Spleen (tissue), 11 donors: ENCODE data around the gene ZNF124. TPM values are rescaled to one million over a fixed set of nuclear protein-coding genes. Genes with fewer than 3 reads are reported as not detected.

Experiments
- DNase-seq: peaks from one replicate; pipeline ENCODE4 v3.0.0-alpha.2; 2020
- H3K27ac ChIP-seq, 8 donors: fragments of 200-600 bp; sonication (generic) in 7 of 8; 1 replicate in 4 of 8; 2 replicates in 4 of 8; pipeline versions ENCODE4 v1.5.0 to v1.8.0; 2016 to 2021; ENCODE audit warnings: inconsistent platforms in 4 of 8, mild to moderate bottlenecking in 4 of 8, moderate library complexity in 1 of 8
- H3K27me3 ChIP-seq, 7 donors: fragments of 200-600 bp; sonication (generic) in 6 of 7; replicated peaks in 1 of 7; 1 replicate in 4 of 7; 2 replicates in 3 of 7; pipeline versions ENCODE4 v1.5.0 to v1.8.0; 2016 to 2021; ENCODE audit warnings: inconsistent platforms in 3 of 7, mild to moderate bottlenecking in 1 of 7
- H3K36me3 ChIP-seq, 6 donors: fragments of 200-600 bp; sonication (generic) in 5 of 6; 1 replicate in 4 of 6; 2 replicates in 2 of 6; pipeline versions ENCODE4 v1.5.0 to v1.8.0; 2016 to 2021; ENCODE audit warnings: inconsistent platforms in 2 of 6
- H3K4me1 ChIP-seq, 6 donors: fragments of 200-600 bp; sonication (generic) in 5 of 6; 1 replicate in 3 of 6; 2 replicates in 3 of 6; pipeline versions ENCODE4 v1.5.0 to v1.8.0; 2016 to 2021; ENCODE audit warnings: inconsistent platforms in 3 of 6
- H3K4me3 ChIP-seq, 8 donors: fragments of 200-600 bp; sonication (generic) in 7 of 8; 1 replicate in 4 of 8; 2 replicates in 4 of 8; pipeline versions ENCODE4 v1.5.0 to v1.8.0; 2016 to 2021; ENCODE audit warnings: inconsistent platforms in 4 of 8, mild to moderate bottlenecking in 4 of 8, moderate library complexity in 2 of 8
- H3K9me3 ChIP-seq, 8 donors: fragments of 200-600 bp; sonication (generic) in 7 of 8; 1 replicate in 4 of 8; 2 replicates in 4 of 8; pipeline versions ENCODE4 v1.5.0 to v1.8.0; 2016 to 2021; ENCODE audit warnings: inconsistent platforms in 4 of 8
- POLR2A ChIP-seq, 3 donors: fragments of 450-650 bp; IDR thresholded peaks; one replicate each; pipeline ENCODE4 v1.5.1; 2017; ENCODE audit warnings: antibody characterized with exemption in 3 of 3, mild to moderate bottlenecking in 1 of 3
- POLR2AphosphoS5 ChIP-seq, 3 donors: sonication (generic); formaldehyde crosslinking; IDR thresholded peaks; one replicate each; pipeline ENCODE4 v1.5.1; 2017; ENCODE audit warnings: antibody characterized with exemption in 3 of 3
- WGBS, 5 donors: extraction: QIAGEN DNeasy Blood & Tissue Kit in 3 of 5; methylation state at CpG; one replicate each; pipeline versions ENCODE4 v1.1.5 to v1.1.7; 2013 to 2018; 5-methylcytosine and 5-hydroxymethylcytosine counted together
- intact Hi-C: fragments of 100-400 bp; cut with DNase I; formaldehyde crosslinking; loops from one replicate; pipeline ENCODE4 v1.15.0; 2023; ENCODE audit warnings: low total_unique reads
- polyA plus RNA-seq, 3 donors: library from polyadenylated mRNA; stranded (reverse); fragments of 200-250 nt; gene quantifications; one replicate each; pipeline ENCODE4 v1.2.1, GENCODE V29; 2013
- total RNA-seq, 7 donors: library from RNA; depleted of rRNA in 3 of 7; stranded (reverse); fragments of >200 nt in 3 of 7; fragmentation: NEBNext Ultra II Directional in 4 of 7; extraction: Animal tissue kit (Norgen Biotek cat#: 25700) in 4 of 7; gene quantifications; one replicate each; pipeline versions ENCODE4 v1.1.0 to v1.2.1, GENCODE V29; 2016 to 2021
- TF ChIP-seq, protein P1 (sequence below), 11 experiments: fragments of 200-600 bp in 7 of 11; fragments of 450-650 bp in 4 of 11; sonication (generic) in 4 of 11; IDR thresholded peaks in 8 of 11; conservative IDR thresholded peaks in 3 of 11; 1 replicate in 7 of 11; 2 replicates in 4 of 11; pipeline versions ENCODE4 v1.4.0 to v1.8.0; 2016 to 2021; ENCODE audit warnings: antibody characterized with exemption in 11 of 11, inconsistent platforms in 4 of 11, mild to moderate bottlenecking in 1 of 11
- donor health status: healthy with polysubstance abuse.
- donor health status: DM: no; HTN: no; CAD: no; lungs with moderate emphysema.
- donor health status: DM: no; HTN: no; CAD: no.
- donor health status: Bipolar disorder and iron deficiency.
- donor health status: healthy.
- donor health status: DM: no; HTN: no; CAD: no.
- donor health status: DM: yes; HTN: yes; CAD: no.

ZNF124 gene
- total and polyA plus RNA-seq, 10 donors: 2.7 to 44.5 (median 37.4) TPM

- H3K4me3 ChIP-seq: no peak overlapping the region
- no peak overlapping the region for H3K27ac ChIP-seq
- peaks cover 0 to 34% (median 10%) of the 10 kb centered on the region in 6 donors for H3K36me3 ChIP-seq
- no peaks in the 10 kb centered on the region for H3K4me1 ChIP-seq
- TF ChIP-seq POLR2AphosphoS5 (IDR thresholded peaks at IDR 0.05) (no peak), POLR2A (IDR thresholded peaks at IDR 0.05) (no peak)
- TF ChIP-seq, protein P1, sequence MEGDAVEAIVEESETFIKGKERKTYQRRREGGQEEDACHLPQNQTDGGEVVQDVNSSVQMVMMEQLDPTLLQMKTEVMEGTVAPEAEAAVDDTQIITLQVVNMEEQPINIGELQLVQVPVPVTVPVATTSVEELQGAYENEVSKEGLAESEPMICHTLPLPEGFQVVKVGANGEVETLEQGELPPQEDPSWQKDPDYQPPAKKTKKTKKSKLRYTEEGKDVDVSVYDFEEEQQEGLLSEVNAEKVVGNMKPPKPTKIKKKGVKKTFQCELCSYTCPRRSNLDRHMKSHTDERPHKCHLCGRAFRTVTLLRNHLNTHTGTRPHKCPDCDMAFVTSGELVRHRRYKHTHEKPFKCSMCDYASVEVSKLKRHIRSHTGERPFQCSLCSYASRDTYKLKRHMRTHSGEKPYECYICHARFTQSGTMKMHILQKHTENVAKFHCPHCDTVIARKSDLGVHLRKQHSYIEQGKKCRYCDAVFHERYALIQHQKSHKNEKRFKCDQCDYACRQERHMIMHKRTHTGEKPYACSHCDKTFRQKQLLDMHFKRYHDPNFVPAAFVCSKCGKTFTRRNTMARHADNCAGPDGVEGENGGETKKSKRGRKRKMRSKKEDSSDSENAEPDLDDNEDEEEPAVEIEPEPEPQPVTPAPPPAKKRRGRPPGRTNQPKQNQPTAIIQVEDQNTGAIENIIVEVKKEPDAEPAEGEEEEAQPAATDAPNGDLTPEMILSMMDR (IDR thresholded peaks at IDR 0.05 in 8 of 11, conservative IDR thresholded peaks at IDR 0.05 in 3 of 11): no peak
- peaks cover 10 to 100% (median 92%) of the 10 kb centered on the region in 8 donors for H3K9me3 ChIP-seq
- intact Hi-C loops: loop anchor here (10.0 kb wide), 1 partner anchor 49 kb away; no protein-coding TSS in a partner anchor
- H3K27me3 ChIP-seq: no peaks in the 10 kb centered on the region
- no peak for DNase-seq
- WGBS, 5 donors: 94 to 98% (median 97%) methylated on average over 4 of the region's 4 CpGs
Measured at GRCh38 chr1:247184254-247184653, 12.4 kb upstream of the ZNF124 start.

DNA sequence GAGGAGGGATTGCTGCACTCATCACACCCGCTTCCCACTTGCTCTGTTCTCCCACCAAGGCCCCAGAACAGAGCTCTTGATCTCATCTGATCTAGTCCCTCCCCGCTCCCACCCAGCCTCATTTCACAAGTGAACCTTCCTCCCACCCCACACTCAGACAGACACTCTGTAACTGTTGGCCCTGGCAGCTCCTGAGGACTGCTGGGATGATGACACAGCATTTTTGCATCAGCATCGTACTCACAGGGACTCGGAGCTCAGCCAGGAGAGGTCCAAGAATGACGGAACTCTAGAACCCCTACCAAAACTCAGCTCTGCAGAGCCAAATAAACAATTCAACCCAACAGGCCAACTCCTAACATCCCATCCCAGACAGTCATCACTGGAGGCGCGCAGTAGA lies 11.2 kb upstream of the ZNF124 start:
- Histone ChIP-seq H3K4me3 (no peak overlapping the region), H3K9me3 (peaks cover 5 to 97% (median 83%) of the 10 kb centered on the region in 8 donors), H3K27me3 (no peaks in the 10 kb centered on the region), H3K27ac (no peak overlapping the region), H3K36me3 (peaks cover 0 to 24% (median 3%) of the 10 kb centered on the region in 6 donors), H3K4me1 (no peaks in the 10 kb centered on the region)
- 84 to 98% (median 90%) methylated on average over 7 of the region's 7 CpGs for WGBS, 5 donors
- no peak for DNase-seq
- intact Hi-C loops: loop anchor here (10.0 kb wide), 1 partner anchor 48 kb away; no protein-coding TSS in a partner anchor
- TF ChIP-seq POLR2AphosphoS5 (IDR thresholded peaks at IDR 0.05): no peak
- no peak for TF ChIP-seq POLR2A (IDR thresholded peaks at IDR 0.05)
- TF ChIP-seq, protein P1 (IDR thresholded peaks at IDR 0.05 in 8 of 11, conservative IDR thresholded peaks at IDR 0.05 in 3 of 11): no peak

- TF ChIP-seq POLR2A (IDR thresholded peaks at IDR 0.05) (no peak), POLR2AphosphoS5 (IDR thresholded peaks at IDR 0.05) (no peak)
- TF ChIP-seq, protein P1 (IDR thresholded peaks at IDR 0.05 in 8 of 11, conservative IDR thresholded peaks at IDR 0.05 in 3 of 11): no peak
- 90 to 96% (median 94%) methylated on average over 5 of the region's 5 CpGs for WGBS, 5 donors
- no peak overlapping the region for H3K27ac ChIP-seq
- peaks cover 0 to 80% (median 59%) of the 10 kb centered on the region in 8 donors for H3K9me3 ChIP-seq
- no peak for DNase-seq
- peaks cover 0 to under 1% (median 0%) of the 10 kb centered on the region in 6 donors for H3K36me3 ChIP-seq
- intact Hi-C loops: loop anchor here (10.0 kb wide), 1 partner anchor 46 kb away; no protein-coding TSS in a partner anchor
- H3K27me3 ChIP-seq: no peaks in the 10 kb centered on the region
- no peaks in the 10 kb centered on the region for H3K4me1 ChIP-seq
- no peak overlapping the region for H3K4me3 ChIP-seq
Measured at GRCh38 chr1:247180581-247180980, 8.8 kb upstream of the ZNF124 start.

DNA sequence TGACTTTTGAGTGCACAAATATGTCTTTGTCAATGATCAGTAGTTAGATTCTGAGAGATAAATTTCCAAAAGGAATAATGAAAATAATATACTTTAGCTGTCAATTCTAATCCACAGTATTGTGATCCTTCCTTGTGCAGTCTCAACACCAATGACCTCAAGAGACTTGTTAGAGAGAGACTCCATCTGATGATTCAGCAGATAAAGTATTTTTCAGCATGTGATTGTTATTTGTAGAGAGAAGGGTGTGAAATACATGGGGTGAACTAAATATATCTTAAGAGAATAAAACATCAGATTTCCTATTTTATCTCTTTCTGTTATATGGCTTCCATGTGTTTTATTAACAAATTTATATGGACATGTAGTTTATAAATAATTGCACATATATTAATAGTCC lies 5.9 kb upstream of the ZNF124 start:
- Histone ChIP-seq H3K36me3 (no peaks in the 10 kb centered on the region), H3K27ac (no peak overlapping the region), H3K4me1 (peaks cover 0 to 9% (median 4%) of the 10 kb centered on the region in 6 donors), H3K27me3 (no peaks in the 10 kb centered on the region), H3K9me3 (peaks cover 0 to 52% (median 31%) of the 10 kb centered on the region in 8 donors), H3K4me3 (no peak overlapping the region)
- no peak for TF ChIP-seq POLR2AphosphoS5 (IDR thresholded peaks at IDR 0.05)
- TF ChIP-seq, protein P1 (IDR thresholded peaks at IDR 0.05 in 8 of 11, conservative IDR thresholded peaks at IDR 0.05 in 3 of 11): no peak
- TF ChIP-seq POLR2A (IDR thresholded peaks at IDR 0.05): no peak
- no peak for DNase-seq
- intact Hi-C loops: no loop called here
